SK-N-DZ (cell line): ENCODE measurements around the gene SPDYE1.
"Not testable (repeated sequence)": the region's sequence is repeated elsewhere in the genome, so short reads cannot be mapped to it uniquely, and the experiment has no call there.

Experiments used
- DNase-seq: peaks from one replicate; pipeline ENCODE4 v3.0.0-alpha.2; 2015; ENCODE audit warnings: low spot score

The SPDYE1 gene

DNA sequence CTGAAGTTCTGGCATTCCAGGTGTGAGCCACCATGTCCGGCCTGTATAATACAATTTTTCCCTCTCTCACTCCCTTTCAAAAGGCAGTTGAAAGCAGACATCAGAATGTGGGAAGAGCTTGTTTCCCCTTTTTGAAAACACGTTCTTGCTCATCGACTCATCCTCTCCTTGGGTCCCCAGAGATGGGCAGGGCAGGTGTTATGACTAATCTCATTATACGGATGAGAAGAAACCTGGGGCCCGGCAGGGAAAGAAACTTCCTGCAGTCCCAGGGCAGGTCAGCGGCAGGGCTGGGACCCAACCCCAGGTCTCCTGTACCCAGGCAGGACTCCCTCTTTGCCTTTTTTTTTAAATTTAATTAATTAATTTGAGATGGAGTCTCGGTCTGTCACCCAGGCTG, 4.8 kb upstream of the SPDYE1 start:
- not testable (repeated sequence) for DNase-seq

GRCh38 chr7:43994681-43995080, 3.0 kb upstream of the SPDYE1 start:
- not testable (repeated sequence) for DNase-seq

DNA sequence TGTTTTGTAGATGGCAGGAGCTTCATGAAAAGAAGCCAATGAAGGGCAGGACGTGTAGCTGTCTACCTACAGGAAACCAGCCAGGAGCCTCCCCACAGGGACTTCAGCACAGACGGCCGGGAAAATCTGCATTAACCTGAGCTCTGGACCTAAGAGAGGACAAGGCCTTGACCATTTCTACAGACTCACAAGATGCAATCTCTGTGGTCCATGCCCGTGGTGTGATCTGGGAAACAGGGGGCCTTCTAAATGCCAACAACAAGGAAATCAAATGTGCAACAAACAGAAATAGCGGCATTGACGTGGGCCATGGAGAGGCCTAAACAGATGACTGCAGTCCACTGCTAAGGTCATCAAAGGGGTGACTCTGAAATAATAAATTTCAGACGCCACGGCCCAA, 14.4 kb downstream of the SPDYE1 start:
- DNase-seq, result not testable (repeated sequence)

DNA sequence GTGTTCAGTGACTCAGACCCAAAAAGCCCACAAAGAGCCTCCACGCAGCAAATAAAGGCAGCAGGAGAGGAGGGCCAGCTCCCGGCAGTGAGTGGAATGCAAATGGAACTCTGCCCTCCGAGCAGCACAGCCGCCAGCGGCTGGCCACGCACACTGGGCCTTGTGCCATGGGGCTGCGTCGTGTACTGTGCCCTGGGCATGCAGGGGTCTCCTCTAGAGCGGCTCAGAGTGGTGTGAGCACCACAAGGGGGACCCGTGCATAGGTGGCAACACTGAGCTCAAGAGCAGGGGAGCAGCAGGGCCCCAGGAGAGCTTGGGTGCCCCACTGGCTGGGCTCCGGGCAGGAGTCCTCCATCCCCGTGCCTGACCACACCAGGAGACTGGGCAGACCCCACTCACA, 17.4 kb downstream of the SPDYE1 start:
- not testable (repeated sequence) for DNase-seq

DNA sequence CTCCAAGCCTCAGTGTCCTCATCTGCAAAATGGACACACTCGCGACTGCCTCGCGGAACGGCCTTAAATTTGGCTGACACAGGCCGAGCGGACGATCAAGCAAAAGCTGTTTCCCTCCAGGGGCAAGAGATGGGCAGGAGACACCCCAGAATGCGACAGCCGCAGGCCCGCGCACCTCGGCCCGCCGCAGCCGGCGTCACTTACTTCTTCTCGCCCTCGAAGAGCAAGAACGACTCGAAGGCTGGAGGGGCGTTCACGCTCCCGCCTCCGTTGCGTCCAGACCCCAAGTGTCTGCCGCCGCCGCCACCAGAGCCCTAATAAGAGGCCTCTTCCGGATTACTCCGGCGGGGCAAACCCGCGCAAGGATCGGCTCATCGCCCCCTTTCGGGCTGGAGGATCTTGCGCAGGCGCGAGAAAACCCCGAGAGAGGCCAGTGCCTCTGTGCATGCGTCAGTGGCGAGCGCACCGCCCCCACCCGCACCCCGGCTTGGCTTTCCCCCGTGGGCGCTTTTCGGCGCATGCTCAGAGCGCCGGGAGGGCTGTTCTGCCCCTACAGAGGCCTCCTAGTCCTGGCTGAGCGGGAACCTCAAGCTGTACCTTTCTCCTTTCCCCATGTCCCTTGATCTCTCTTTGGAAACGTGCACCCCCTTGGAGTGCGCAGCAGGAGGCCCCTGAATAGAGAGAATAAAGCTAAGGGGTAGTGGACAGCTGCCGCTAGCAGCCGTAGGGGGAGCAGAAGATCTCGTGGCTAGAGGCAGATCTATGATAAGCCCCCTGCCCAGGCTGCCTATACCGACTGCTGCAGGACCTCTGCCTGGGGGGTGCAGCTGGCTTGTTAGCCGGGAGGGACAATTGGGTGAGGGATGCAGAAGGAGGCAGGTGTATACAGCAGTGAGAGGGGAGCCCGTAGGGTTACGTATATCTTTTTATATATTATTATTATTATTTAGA, 21.4 kb downstream of the SPDYE1 start:
- peak; percentile 97 for DNase-seq

DNA sequence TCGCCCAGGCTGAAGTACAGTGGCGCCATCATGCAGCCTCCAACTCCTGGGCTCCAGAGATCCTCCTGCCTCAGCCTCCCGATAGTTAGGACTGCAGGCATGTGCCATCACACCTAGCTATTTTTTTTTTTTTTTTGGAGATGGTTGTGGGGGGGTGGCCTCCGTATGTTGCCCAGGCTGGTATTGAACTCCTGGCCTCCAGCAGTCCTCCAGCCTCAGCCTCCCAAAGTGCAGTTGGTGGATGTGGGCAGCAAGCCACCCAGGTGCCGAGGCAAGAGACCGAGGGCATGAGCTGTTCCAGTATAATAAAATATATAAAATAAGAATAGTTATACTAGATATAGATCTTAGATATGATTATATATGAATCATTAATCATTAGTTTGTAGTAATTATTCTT, 22.1 kb downstream of the SPDYE1 start:
- not testable (repeated sequence) for DNase-seq

- not testable (repeated sequence) for DNase-seq
These were observed 24.4 kb downstream of the SPDYE1 start for GRCh38 chr7:44022069-44022468.

- DNase-seq, result not testable (repeated sequence)
These were observed 25.2 kb downstream of the SPDYE1 start for GRCh38 chr7:44022796-44023467.

- not testable (repeated sequence) for DNase-seq
These were observed 31.7 kb downstream of the SPDYE1 start for GRCh38 chr7:44029433-44029832.

GRCh38 chr7:44030029-44030428, 32.3 kb downstream of the SPDYE1 start:
- not testable (repeated sequence) for DNase-seq

- DNase-seq, result not testable (repeated sequence)
These were observed 33.6 kb downstream of the SPDYE1 start for GRCh38 chr7:44031319-44031718.

DNA sequence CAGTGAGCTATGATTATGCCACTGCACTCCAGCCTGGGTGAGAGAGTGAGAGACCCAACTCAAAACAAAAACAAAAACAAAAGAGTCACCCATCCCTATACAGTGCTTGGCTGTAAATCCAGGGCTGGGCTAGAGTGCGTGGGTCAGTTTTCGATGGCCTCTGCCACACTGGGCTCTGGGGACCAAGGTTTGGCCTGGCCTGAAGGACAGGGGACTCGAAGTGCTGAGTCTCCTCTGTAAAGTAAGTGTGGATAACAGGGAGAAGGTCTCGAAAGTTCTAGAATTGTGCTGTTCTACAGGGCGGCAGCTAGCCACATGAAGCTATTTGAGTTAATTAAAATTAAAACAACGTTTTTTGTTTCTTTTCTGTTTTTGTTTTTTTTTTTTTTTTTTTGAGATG, 34.3 kb downstream of the SPDYE1 start:
- not testable (repeated sequence) for DNase-seq

- not testable (repeated sequence) for DNase-seq
These were observed 36.5 kb downstream of the SPDYE1 start for GRCh38 chr7:44033971-44034844.

DNA sequence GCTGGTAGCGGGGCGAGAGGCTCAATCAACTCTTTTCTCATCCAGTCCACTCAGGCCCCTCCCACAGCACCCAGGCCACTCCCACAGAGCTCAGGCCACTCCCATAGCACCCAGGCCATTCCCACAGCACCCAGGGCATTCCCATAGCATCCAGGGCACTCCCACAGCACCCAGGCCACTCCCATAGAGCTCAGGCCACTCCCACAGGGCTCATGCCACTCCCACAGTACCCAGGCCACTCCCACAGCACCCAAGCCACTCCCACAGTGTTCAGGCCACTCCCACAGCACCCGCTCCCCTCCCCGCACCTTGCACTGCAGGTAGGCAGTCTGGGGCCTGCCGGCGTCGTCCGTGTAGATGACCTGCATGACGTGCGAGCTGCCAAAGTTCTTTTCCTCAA, 38.7 kb downstream of the SPDYE1 start:
- not testable (repeated sequence) for DNase-seq

DNA sequence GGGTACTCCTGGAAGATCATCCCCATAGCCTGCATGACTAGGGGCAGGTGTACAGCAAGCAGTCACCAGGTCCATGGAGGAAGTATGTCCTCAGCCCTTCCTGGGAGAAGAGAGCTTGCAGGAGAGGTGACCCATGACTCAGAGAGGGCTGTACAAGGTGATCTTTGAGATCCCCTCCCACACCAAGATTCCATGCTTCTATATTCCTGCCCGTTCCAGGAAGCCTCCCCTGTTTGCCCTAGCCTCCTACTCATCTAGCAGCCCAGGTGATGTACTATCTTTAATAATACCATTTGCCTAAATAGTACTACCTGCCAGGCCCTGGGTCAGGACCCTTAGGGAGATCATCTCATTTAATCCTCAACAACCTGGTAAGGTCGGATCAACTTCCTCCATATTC, 40.3 kb downstream of the SPDYE1 start:
- not testable (repeated sequence) for DNase-seq

GRCh38 chr7:44038553-44038952, 40.9 kb downstream of the SPDYE1 start:
- DNase-seq, result not testable (repeated sequence)

- peak; percentile 98 for DNase-seq
These were observed 41.4 kb downstream of the SPDYE1 start for GRCh38 chr7:44038961-44039558.

GRCh38 chr7:44039800-44040492, 42.2 kb downstream of the SPDYE1 start:
- not testable (repeated sequence) for DNase-seq

- peak; percentile 44 for DNase-seq
These were observed 42.8 kb downstream of the SPDYE1 start for GRCh38 chr7:44040493-44040891.

- no peak for DNase-seq
These were observed 44.5 kb downstream of the SPDYE1 start for GRCh38 chr7:44042221-44042620.
